WTC11 (cell line): ENCODE measurements around the gene KRTAP2-4. TPM values are rescaled to one million over a fixed set of nuclear protein-coding genes. Genes with fewer than 3 reads are reported as not detected.

Source experiments
- ATAC-seq: fragments of 200-7000 bp; cut with Tn5 transposase; 2 replicates; pipeline ENCODE4 v1.10.0; 2021; ENCODE audit warnings: mild to moderate bottlenecking, moderate library complexity
- CTCF ChIA-PET: fragments of 300-600 bp; sonication (Branson Sonifier 250); formaldehyde crosslinking; loops from one replicate; lab custom pipeline; 2021; ENCODE audit warnings: antibody characterized with exemption; lab: Charles Lee
- POLR2A ChIA-PET: fragments of 350-600 bp; sonication (Branson Sonifier 250); formaldehyde crosslinking; loops from one replicate; lab custom pipeline; 2021; ENCODE audit warnings: antibody characterized with exemption; lab: Charles Lee
- DNase-seq: peaks from one replicate; pipeline ENCODE4 v3.0.0; 2021; ENCODE audit warnings: low spot score
- H3K27ac Mint-ChIP-seq: 2 replicates; pipeline ENCODE4 v1.8.0; 2021; ENCODE audit warnings: mixed read lengths
- H3K27me3 Mint-ChIP-seq: 2 replicates; pipeline ENCODE4 v1.8.0; 2021; ENCODE audit warnings: low read depth, mild to moderate bottlenecking, moderate library complexity, mixed read lengths
- H3K36me3 Mint-ChIP-seq: 2 replicates; pipeline ENCODE4 v1.8.0; 2021; ENCODE audit warnings: mixed read lengths
- H3K4me1 Mint-ChIP-seq: 2 replicates; pipeline ENCODE4 v1.8.0; 2022; ENCODE audit warnings: mixed read lengths
- H3K4me3 Mint-ChIP-seq: 2 replicates; pipeline ENCODE4 v1.8.0; 2021; ENCODE audit warnings: mild to moderate bottlenecking, moderate library complexity, mixed read lengths
- H3K9me3 Mint-ChIP-seq: 2 replicates; pipeline ENCODE4 v1.8.0; 2021; ENCODE audit warnings: mixed read lengths
- EMX1 ChIP-seq: fragments of 250-450 bp; sonication (Bioruptor Pico); IDR thresholded peaks from 2 replicates; pipeline ENCODE4 v1.8.0; 2021; ENCODE audit warnings: mild to moderate bottlenecking
- HMGA2 ChIP-seq: fragments of 250-450 bp; sonication (Bioruptor Pico); IDR thresholded peaks from 2 replicates; pipeline ENCODE4 v1.4.0; 2021; ENCODE audit warnings: mild to moderate bottlenecking, moderate library complexity
- JAZF1 ChIP-seq: fragments of 250-450 bp; sonication (Bioruptor Pico); IDR thresholded peaks from 2 replicates; pipeline ENCODE4 v1.9.0; 2021; ENCODE audit warnings: moderate library complexity, mild to moderate bottlenecking, inconsistent platforms
- KAT7 ChIP-seq: sonication (generic); formaldehyde crosslinking; IDR thresholded peaks from 2 replicates; pipeline ENCODE4 v1.8.1; 2023; ENCODE audit warnings: missing genetic modification reagents, mild to moderate bottlenecking, borderline replicate concordance
- MXD4 ChIP-seq: fragments of 250-450 bp; sonication (Bioruptor Pico); IDR thresholded peaks from 2 replicates; pipeline ENCODE4 v1.8.0; 2021; ENCODE audit warnings: mild to moderate bottlenecking, moderate library complexity, borderline replicate concordance
- OVOL2 ChIP-seq: fragments of 250-450 bp; sonication (Bioruptor Pico); IDR thresholded peaks from 2 replicates; pipeline ENCODE4 v1.9.0; 2021; ENCODE audit warnings: mild to moderate bottlenecking, borderline replicate concordance
- PRDM15 ChIP-seq: sonication (generic); formaldehyde crosslinking; IDR thresholded peaks from 2 replicates; pipeline ENCODE4 v1.8.0; 2022; ENCODE audit warnings: missing genetic modification reagents
- TCF7 ChIP-seq: sonication (generic); formaldehyde crosslinking; IDR thresholded peaks from 2 replicates; pipeline ENCODE4 v1.8.0; 2022; ENCODE audit warnings: mild to moderate bottlenecking, low read depth, missing genetic modification reagents, moderate library complexity
- TEAD1 ChIP-seq: sonication (generic); formaldehyde crosslinking; IDR thresholded peaks from 2 replicates; pipeline ENCODE4 v1.8.0; 2022; ENCODE audit warnings: mild to moderate bottlenecking, missing genetic modification reagents
- TEAD4 ChIP-seq: sonication (generic); formaldehyde crosslinking; IDR thresholded peaks from 2 replicates; pipeline ENCODE4 v1.8.0; 2022; ENCODE audit warnings: mild to moderate bottlenecking, missing genetic modification reagents
- TP53 ChIP-seq: sonication (generic); formaldehyde crosslinking; IDR thresholded peaks from 2 replicates; pipeline ENCODE4 v1.8.1; 2023; ENCODE audit warnings: mild to moderate bottlenecking, missing genetic modification reagents
- ZBTB21 ChIP-seq: sonication (generic); formaldehyde crosslinking; IDR thresholded peaks from 2 replicates; pipeline ENCODE4 v1.8.1; 2023; ENCODE audit warnings: mild to moderate bottlenecking, missing genetic modification reagents, borderline replicate concordance
- ZNF219 ChIP-seq: sonication (generic); formaldehyde crosslinking; IDR thresholded peaks from 2 replicates; pipeline ENCODE4 v1.8.0; 2023; ENCODE audit warnings: missing genetic modification reagents, mild to moderate bottlenecking, borderline replicate concordance
- ZNF396 ChIP-seq: fragments of 250-450 bp; sonication (Bioruptor Pico); IDR thresholded peaks from 2 replicates; pipeline ENCODE4 v1.8.0; 2021; ENCODE audit warnings: mild to moderate bottlenecking, moderate library complexity, borderline replicate concordance
- ZNF416 ChIP-seq: fragments of 250-450 bp; sonication (Bioruptor Pico); IDR thresholded peaks from 2 replicates; pipeline ENCODE4 v1.9.0; 2021; ENCODE audit warnings: mild to moderate bottlenecking, inconsistent platforms
- total RNA-seq: library from RNA; stranded (reverse); gene quantifications from 3 replicates; pipeline ENCODE4 v1.2.3, GENCODE V29; 2021
- TF ChIP-seq, protein P1 (sequence below): sonication (generic); formaldehyde crosslinking; IDR thresholded peaks from 2 replicates; pipeline ENCODE4 v1.8.0; 2022; ENCODE audit warnings: mild to moderate bottlenecking, missing genetic modification reagents
- TF ChIP-seq, protein P2 (sequence below): sonication (generic); formaldehyde crosslinking; IDR thresholded peaks from 2 replicates; pipeline ENCODE4 v1.8.0; 2023; ENCODE audit warnings: mild to moderate bottlenecking, missing genetic modification reagents
- TF ChIP-seq, protein P3 (sequence below): sonication (generic); formaldehyde crosslinking; IDR thresholded peaks from 2 replicates; pipeline ENCODE4 v1.8.1; 2023; ENCODE audit warnings: mild to moderate bottlenecking, missing genetic modification reagents, borderline replicate concordance
- TF ChIP-seq, protein P4 (sequence below): sonication (generic); formaldehyde crosslinking; IDR thresholded peaks from 2 replicates; pipeline ENCODE4 v1.8.0; 2022; ENCODE audit warnings: mild to moderate bottlenecking, missing genetic modification reagents
- TF ChIP-seq, protein P5 (sequence below): fragments of 250-450 bp; sonication (Bioruptor Pico); IDR thresholded peaks from 2 replicates; pipeline ENCODE4 v1.9.0; 2021; ENCODE audit warnings: mild to moderate bottlenecking

The KRTAP2-4 gene
- total RNA-seq, 1 experiment from 2014 or later = not detected

GRCh38 chr17:41024697-41025096 is 41.0 kb downstream of the KRTAP2-4 start:
- ChIA-PET CTCF (interaction anchor here (1.5 kb wide), 1 partner anchor 161 kb away, joined by 3 read pairs; no protein-coding TSS in a partner anchor), POLR2A (no interaction called here)

DNA sequence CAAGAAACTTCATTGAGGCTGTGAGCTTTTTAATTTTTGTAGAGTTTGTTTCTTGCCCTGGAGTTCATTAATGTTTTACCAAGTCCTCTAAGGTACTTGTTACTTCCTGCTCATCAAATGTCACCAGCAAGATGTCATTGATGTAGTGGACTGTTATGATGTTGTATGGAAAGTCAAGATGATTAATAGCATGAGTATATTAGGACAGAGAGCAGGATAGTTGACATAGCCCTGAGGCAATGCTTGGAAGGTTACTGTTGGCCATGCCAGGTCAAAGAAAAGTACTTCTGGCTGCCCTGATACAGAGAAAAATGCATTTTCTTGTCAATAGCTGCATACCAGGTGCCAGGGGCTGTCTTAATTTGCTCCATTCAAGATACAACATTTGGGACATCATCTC is 45.3 kb downstream of the KRTAP2-4 start:
- no peaks in the 10 kb centered on the region for H3K36me3 Mint-ChIP-seq
- no peaks in the 10 kb centered on the region for H3K4me1 Mint-ChIP-seq
- ATAC-seq = no peak
- no peak overlapping the region for H3K27ac Mint-ChIP-seq
- no peaks in the 10 kb centered on the region for H3K27me3 Mint-ChIP-seq
- ChIA-PET CTCF (no interaction called here), POLR2A (no interaction called here)
- TF ChIP-seq, protein P1, sequence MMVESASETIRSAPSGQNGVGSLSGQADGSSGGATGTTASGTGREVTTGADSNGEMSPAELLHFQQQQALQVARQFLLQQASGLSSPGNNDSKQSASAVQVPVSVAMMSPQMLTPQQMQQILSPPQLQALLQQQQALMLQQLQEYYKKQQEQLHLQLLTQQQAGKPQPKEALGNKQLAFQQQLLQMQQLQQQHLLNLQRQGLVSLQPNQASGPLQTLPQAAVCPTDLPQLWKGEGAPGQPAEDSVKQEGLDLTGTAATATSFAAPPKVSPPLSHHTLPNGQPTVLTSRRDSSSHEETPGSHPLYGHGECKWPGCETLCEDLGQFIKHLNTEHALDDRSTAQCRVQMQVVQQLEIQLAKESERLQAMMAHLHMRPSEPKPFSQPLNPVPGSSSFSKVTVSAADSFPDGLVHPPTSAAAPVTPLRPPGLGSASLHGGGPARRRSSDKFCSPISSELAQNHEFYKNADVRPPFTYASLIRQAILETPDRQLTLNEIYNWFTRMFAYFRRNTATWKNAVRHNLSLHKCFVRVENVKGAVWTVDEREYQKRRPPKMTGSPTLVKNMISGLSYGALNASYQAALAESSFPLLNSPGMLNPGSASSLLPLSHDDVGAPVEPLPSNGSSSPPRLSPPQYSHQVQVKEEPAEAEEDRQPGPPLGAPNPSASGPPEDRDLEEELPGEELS (CRISPR knock-in tag) = no peak
- TF ChIP-seq HMGA2 (CRISPR knock-in tag) (no peak), MXD4 (CRISPR knock-in tag) (no peak), KAT7 (CRISPR knock-in tag) (no peak), TP53 (CRISPR knock-in tag) (no peak), ZNF416 (CRISPR knock-in tag) (no peak), TCF7 (CRISPR knock-in tag) (no peak), TEAD1 (CRISPR knock-in tag) (no peak), ZNF396 (CRISPR knock-in tag) (no peak), EMX1 (CRISPR knock-in tag) (no peak), PRDM15 (CRISPR knock-in tag) (no peak), ZNF219 (CRISPR knock-in tag) (no peak), ZBTB21 (CRISPR knock-in tag) (no peak)
- TF ChIP-seq, protein P2, sequence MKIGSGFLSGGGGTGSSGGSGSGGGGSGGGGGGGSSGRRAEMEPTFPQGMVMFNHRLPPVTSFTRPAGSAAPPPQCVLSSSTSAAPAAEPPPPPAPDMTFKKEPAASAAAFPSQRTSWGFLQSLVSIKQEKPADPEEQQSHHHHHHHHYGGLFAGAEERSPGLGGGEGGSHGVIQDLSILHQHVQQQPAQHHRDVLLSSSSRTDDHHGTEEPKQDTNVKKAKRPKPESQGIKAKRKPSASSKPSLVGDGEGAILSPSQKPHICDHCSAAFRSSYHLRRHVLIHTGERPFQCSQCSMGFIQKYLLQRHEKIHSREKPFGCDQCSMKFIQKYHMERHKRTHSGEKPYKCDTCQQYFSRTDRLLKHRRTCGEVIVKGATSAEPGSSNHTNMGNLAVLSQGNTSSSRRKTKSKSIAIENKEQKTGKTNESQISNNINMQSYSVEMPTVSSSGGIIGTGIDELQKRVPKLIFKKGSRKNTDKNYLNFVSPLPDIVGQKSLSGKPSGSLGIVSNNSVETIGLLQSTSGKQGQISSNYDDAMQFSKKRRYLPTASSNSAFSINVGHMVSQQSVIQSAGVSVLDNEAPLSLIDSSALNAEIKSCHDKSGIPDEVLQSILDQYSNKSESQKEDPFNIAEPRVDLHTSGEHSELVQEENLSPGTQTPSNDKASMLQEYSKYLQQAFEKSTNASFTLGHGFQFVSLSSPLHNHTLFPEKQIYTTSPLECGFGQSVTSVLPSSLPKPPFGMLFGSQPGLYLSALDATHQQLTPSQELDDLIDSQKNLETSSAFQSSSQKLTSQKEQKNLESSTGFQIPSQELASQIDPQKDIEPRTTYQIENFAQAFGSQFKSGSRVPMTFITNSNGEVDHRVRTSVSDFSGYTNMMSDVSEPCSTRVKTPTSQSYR (CRISPR knock-in tag) = no peak
- TF ChIP-seq, protein P3, sequence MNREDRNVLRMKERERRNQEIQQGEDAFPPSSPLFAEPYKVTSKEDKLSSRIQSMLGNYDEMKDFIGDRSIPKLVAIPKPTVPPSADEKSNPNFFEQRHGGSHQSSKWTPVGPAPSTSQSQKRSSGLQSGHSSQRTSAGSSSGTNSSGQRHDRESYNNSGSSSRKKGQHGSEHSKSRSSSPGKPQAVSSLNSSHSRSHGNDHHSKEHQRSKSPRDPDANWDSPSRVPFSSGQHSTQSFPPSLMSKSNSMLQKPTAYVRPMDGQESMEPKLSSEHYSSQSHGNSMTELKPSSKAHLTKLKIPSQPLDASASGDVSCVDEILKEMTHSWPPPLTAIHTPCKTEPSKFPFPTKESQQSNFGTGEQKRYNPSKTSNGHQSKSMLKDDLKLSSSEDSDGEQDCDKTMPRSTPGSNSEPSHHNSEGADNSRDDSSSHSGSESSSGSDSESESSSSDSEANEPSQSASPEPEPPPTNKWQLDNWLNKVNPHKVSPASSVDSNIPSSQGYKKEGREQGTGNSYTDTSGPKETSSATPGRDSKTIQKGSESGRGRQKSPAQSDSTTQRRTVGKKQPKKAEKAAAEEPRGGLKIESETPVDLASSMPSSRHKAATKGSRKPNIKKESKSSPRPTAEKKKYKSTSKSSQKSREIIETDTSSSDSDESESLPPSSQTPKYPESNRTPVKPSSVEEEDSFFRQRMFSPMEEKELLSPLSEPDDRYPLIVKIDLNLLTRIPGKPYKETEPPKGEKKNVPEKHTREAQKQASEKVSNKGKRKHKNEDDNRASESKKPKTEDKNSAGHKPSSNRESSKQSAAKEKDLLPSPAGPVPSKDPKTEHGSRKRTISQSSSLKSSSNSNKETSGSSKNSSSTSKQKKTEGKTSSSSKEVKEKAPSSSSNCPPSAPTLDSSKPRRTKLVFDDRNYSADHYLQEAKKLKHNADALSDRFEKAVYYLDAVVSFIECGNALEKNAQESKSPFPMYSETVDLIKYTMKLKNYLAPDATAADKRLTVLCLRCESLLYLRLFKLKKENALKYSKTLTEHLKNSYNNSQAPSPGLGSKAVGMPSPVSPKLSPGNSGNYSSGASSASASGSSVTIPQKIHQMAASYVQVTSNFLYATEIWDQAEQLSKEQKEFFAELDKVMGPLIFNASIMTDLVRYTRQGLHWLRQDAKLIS (CRISPR knock-in tag) = no peak
- TF ChIP-seq, protein P4, sequence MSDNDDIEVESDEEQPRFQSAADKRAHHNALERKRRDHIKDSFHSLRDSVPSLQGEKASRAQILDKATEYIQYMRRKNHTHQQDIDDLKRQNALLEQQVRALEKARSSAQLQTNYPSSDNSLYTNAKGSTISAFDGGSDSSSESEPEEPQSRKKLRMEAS = no peak
- TF ChIP-seq, protein P5, sequence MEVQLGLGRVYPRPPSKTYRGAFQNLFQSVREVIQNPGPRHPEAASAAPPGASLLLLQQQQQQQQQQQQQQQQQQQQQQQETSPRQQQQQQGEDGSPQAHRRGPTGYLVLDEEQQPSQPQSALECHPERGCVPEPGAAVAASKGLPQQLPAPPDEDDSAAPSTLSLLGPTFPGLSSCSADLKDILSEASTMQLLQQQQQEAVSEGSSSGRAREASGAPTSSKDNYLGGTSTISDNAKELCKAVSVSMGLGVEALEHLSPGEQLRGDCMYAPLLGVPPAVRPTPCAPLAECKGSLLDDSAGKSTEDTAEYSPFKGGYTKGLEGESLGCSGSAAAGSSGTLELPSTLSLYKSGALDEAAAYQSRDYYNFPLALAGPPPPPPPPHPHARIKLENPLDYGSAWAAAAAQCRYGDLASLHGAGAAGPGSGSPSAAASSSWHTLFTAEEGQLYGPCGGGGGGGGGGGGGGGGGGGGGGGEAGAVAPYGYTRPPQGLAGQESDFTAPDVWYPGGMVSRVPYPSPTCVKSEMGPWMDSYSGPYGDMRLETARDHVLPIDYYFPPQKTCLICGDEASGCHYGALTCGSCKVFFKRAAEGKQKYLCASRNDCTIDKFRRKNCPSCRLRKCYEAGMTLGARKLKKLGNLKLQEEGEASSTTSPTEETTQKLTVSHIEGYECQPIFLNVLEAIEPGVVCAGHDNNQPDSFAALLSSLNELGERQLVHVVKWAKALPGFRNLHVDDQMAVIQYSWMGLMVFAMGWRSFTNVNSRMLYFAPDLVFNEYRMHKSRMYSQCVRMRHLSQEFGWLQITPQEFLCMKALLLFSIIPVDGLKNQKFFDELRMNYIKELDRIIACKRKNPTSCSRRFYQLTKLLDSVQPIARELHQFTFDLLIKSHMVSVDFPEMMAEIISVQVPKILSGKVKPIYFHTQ = no peak
- DNase-seq = no peak
- peaks cover 13% of the 10 kb centered on the region for H3K9me3 Mint-ChIP-seq
- H3K4me3 Mint-ChIP-seq = no peak overlapping the region

More at GRCh38 chr17:41024697-41025096, 41.0 kb downstream of the KRTAP2-4 start:
- no peak overlapping the region for H3K4me3 Mint-ChIP-seq
- H3K27ac Mint-ChIP-seq = no peak overlapping the region
- no peaks in the 10 kb centered on the region for H3K4me1 Mint-ChIP-seq
- no peak for ATAC-seq
- H3K27me3 Mint-ChIP-seq = no peaks in the 10 kb centered on the region
- TF ChIP-seq OVOL2 (CRISPR knock-in tag) (no peak), JAZF1 (CRISPR knock-in tag) (no peak), TEAD1 (CRISPR knock-in tag) (no peak), ZNF219 (CRISPR knock-in tag) (no peak), TEAD4 (CRISPR knock-in tag) (no peak)
- no peak for DNase-seq
- H3K9me3 Mint-ChIP-seq = peaks cover 13% of the 10 kb centered on the region
- no peaks in the 10 kb centered on the region for H3K36me3 Mint-ChIP-seq
